Peyer's patch (tissue), 4 donors: ENCODE measurements around the gene SLC16A4.

Source experiments
- POLR2A ChIP-seq, 2 donors: fragments of 450-650 bp; IDR thresholded peaks; one replicate each; pipeline ENCODE4 v1.5.1; 2017; ENCODE audit warnings: antibody characterized with exemption in 2 of 2, mild to moderate bottlenecking in 2 of 2, moderate library complexity in 2 of 2
- TF ChIP-seq, protein P1 (sequence below), 6 experiments: fragments of 450-650 bp in 4 of 6; fragments of 200-600 bp in 2 of 6; sonication (generic) in 1 of 6; IDR thresholded peaks; one replicate each; pipeline ENCODE4 v1.5.1; 2017 to 2019; ENCODE audit warnings: antibody characterized with exemption in 6 of 6, mild to moderate bottlenecking in 3 of 6, moderate library complexity in 1 of 6

DNA sequence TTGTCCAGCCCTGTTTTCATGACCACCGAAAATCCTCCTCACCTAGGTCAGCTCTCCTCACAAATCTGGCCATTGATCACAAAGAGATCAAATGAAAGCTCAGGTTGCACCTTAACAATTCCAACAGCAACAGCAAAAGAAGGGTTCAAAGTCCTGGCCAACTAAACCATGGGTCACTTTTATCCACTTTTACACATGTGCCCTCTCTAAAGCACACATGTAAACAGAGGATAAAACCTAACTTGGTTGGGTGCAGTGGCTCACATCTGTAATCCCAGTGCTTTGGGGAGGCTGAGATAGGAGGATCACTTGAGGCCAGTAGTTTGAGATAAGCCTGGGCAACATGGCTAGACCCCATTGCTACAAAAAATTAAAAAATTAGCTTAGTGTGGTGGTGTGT, 55.6 kb downstream of the SLC16A4 start:
- TF ChIP-seq, protein P1, sequence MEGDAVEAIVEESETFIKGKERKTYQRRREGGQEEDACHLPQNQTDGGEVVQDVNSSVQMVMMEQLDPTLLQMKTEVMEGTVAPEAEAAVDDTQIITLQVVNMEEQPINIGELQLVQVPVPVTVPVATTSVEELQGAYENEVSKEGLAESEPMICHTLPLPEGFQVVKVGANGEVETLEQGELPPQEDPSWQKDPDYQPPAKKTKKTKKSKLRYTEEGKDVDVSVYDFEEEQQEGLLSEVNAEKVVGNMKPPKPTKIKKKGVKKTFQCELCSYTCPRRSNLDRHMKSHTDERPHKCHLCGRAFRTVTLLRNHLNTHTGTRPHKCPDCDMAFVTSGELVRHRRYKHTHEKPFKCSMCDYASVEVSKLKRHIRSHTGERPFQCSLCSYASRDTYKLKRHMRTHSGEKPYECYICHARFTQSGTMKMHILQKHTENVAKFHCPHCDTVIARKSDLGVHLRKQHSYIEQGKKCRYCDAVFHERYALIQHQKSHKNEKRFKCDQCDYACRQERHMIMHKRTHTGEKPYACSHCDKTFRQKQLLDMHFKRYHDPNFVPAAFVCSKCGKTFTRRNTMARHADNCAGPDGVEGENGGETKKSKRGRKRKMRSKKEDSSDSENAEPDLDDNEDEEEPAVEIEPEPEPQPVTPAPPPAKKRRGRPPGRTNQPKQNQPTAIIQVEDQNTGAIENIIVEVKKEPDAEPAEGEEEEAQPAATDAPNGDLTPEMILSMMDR (IDR thresholded peaks at IDR 0.05), result no peak
- no peak for TF ChIP-seq POLR2A (IDR thresholded peaks at IDR 0.05)
